ENCODE results near the gene BTNL8.

Gene BTNL8, protein sequence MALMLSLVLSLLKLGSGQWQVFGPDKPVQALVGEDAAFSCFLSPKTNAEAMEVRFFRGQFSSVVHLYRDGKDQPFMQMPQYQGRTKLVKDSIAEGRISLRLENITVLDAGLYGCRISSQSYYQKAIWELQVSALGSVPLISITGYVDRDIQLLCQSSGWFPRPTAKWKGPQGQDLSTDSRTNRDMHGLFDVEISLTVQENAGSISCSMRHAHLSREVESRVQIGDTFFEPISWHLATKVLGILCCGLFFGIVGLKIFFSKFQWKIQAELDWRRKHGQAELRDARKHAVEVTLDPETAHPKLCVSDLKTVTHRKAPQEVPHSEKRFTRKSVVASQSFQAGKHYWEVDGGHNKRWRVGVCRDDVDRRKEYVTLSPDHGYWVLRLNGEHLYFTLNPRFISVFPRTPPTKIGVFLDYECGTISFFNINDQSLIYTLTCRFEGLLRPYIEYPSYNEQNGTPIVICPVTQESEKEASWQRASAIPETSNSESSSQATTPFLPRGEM

DNA sequence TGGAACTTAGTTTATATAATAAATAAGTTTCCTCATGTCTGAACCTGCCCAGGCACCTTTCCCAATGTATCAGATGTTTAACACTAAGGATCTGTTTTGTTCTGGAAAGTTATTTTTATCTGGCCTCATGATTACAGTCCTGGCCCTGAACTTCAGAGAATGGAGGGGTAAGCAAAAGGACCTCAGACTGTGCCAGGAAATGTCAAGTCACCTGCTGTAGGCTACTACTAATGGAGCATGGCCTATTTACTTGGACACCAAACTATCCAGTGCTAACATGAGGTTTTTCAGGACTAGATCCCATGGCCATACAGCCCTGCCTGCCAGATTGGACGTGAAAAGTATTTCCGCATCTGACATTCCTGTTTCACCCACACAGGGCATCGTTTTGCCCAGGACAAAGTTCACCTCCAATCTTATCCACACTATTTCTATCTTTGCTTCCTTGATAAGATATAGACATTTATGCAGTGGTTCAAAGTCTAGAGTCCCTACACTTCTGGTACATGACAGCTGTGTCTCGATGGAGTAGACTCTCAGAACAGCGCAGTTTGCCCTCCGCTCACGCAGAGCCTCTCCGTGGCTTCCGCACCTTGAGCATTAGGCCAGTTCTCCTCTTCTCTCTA is at the start of gene BTNL8:
BTNL8 (plus strand) TSS at position 539 of the 626 bp plus-strand sequence. CDS start 152 bp downstream, outside the sequence.
- peak within 1 kb of the TSS; percentile 6 for H3K27ac ChIP-seq (ENCODE audit: low read length)
- H3K4me1 ChIP-seq (ENCODE audit: control insufficient read depth in 1 of 2, insufficient read depth in 2 of 2, low read length in 2 of 2) = no peaks in the 10 kb centered on the region
- peak within 1 kb of the TSS in 1 of 2 donors; percentile 38 for H3K4me3 ChIP-seq (ENCODE audit: low read depth in 1 of 2, low read length in 2 of 2)
- H3K9me3 ChIP-seq (ENCODE audit: control insufficient read depth in 1 of 2, low read length in 2 of 2) = peaks cover 0 to 2% of the 10 kb centered on the region in 2 donors
- H3K27me3 ChIP-seq (ENCODE audit: low read depth, low read length) = no peaks in the 10 kb centered on the region
- H3K36me3 ChIP-seq (ENCODE audit: control insufficient read depth in 1 of 2, insufficient read depth in 2 of 2, low read length in 2 of 2) = no peaks in the 10 kb centered on the region

DNA sequence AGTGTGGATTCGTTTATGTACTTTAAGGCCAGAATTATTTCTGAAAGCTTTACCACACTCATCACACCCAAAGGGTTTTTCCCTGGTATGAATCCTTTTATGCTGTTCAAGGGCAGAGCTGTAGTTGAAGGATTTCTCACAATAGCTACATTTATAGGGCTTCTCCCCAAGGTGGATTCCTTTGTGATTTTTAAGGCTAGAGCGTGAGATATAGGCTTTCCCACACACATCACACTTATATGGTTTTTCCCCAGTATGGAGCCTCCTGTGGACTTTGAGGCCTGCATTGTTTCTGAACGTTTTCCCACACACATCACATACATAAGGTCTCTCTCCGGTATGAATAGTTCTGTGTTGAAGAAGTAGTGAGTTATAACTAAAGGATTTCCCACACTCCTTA is 49.1 kb upstream of the BTNL8 start:
- peaks cover 37 to 62% of the 10 kb centered on the region in 2 donors for H3K36me3 ChIP-seq (ENCODE audit: control insufficient read depth in 1 of 2, insufficient read depth in 2 of 2, low read length in 2 of 2)
- H3K4me3 ChIP-seq (ENCODE audit: low read depth in 1 of 2, low read length in 2 of 2) = peak overlapping the region in 1 of 2 donors; percentile 20

DNA sequence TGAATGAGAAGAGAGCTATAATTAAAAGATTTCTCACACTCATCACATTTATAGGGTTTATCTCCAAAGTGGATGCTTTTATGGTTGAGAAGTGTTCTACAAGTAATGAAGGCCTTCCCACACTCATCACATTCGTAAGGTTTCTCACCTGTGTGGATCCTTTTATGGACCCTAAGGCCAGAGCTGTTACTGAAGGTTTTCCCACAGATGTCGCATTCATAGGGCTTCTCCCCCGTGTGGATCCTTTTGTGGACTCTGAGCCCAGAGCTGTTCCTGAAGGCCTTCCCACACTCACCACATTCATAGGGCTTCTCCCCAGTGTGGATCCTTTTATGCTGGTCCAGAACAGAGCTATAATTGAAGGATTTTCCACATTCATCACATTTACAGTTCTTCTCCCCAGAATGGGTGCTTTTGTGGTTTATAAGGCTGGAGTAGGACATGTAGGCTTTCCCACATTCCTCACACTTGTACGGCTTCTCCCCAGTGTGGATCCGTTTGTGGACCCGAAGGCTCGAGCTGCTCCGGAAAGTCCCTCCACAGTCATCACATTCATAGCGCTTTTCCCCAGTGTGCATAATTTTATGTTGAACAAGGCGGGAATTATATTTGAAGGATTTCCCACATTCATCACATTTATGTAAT is 48.4 kb upstream of the BTNL8 start:
- Histone ChIP-seq H3K36me3 (ENCODE audit: control insufficient read depth in 1 of 2, insufficient read depth in 2 of 2, low read length in 2 of 2) (peaks cover 44 to 66% of the 10 kb centered on the region in 2 donors), H3K9me3 (ENCODE audit: control insufficient read depth in 1 of 2, low read length in 2 of 2) (peaks cover 13 to 22% of the 10 kb centered on the region in 2 donors), H3K27ac (ENCODE audit: low read length) (no peak overlapping the region), H3K4me1 (ENCODE audit: control insufficient read depth in 1 of 2, insufficient read depth in 2 of 2, low read length in 2 of 2) (no peaks in the 10 kb centered on the region), H3K27me3 (ENCODE audit: low read depth, low read length) (no peaks in the 10 kb centered on the region), H3K4me3 (ENCODE audit: low read depth in 1 of 2, low read length in 2 of 2) (peak overlapping the region in 1 of 2 donors; percentile 20)

More for the DNA sequence above, 49.1 kb upstream of the BTNL8 start:
- no peaks in the 10 kb centered on the region for H3K27me3 ChIP-seq (ENCODE audit: low read depth, low read length)
- peaks cover 13 to 22% of the 10 kb centered on the region in 2 donors for H3K9me3 ChIP-seq (ENCODE audit: control insufficient read depth in 1 of 2, low read length in 2 of 2)
- H3K27ac ChIP-seq (ENCODE audit: low read length) = no peak overlapping the region
- no peaks in the 10 kb centered on the region for H3K4me1 ChIP-seq (ENCODE audit: control insufficient read depth in 1 of 2, insufficient read depth in 2 of 2, low read length in 2 of 2)

DNA sequence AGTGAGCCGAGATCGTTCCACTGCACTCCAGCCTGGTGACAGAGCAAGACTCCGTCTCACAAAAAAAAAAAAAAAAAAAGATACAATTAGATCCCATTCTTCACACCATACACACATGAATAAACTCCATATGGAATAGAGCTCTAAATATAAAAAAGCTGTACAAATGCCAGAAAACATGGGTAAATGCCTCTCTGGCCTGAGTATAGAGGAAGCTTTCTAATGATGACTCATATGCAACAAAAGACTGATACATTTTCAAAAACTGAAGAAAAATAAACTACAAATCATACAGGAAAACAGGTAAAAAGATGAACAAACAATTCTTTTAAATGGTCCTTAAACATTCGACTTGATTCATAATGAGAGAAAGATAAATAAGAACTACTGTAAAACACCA is 46.5 kb upstream of the BTNL8 start:
- Histone ChIP-seq H3K36me3 (ENCODE audit: control insufficient read depth in 1 of 2, insufficient read depth in 2 of 2, low read length in 2 of 2) (peaks cover 52 to 54% of the 10 kb centered on the region in 2 donors), H3K9me3 (ENCODE audit: control insufficient read depth in 1 of 2, low read length in 2 of 2) (peaks cover 13 to 20% of the 10 kb centered on the region in 2 donors), H3K27ac (ENCODE audit: low read length) (no peak overlapping the region), H3K4me1 (ENCODE audit: control insufficient read depth in 1 of 2, insufficient read depth in 2 of 2, low read length in 2 of 2) (no peaks in the 10 kb centered on the region), H3K4me3 (ENCODE audit: low read depth in 1 of 2, low read length in 2 of 2) (no peak overlapping the region), H3K27me3 (ENCODE audit: low read depth, low read length) (no peaks in the 10 kb centered on the region)

DNA sequence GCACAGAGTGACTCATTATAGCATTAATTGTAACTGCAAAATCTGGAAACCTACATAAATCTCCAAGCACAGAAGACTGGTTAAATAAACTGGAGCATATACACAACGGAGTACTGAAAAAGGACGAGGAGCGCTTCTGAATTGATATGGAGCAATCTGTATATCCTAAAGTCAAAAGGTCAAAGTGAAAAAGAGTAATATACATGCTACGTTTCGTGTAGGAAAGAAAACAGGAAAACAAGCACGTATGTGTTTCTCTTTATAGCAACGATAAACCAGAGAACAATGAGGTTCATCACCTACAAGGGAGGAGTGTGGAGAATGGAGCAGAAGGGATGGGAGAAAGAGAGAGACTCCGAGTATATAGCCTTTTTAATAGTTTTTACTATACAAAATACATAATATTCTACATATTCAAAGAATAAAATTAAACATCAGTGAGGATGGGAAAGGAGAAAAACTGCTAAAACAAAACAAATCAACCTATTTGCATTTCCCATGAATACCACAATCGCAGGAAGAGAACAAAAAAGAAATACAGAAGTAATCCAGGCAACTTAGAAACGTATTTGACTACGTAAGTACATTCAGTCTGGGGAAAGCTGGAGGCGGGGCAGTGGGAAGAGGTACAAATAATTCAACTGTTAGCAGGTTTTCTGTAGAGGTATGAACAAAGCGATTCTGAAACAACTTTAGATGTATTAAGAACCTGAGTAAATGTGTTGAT is 45.7 kb upstream of the BTNL8 start:
- peaks cover 48 to 53% of the 10 kb centered on the region in 2 donors for H3K36me3 ChIP-seq (ENCODE audit: control insufficient read depth in 1 of 2, insufficient read depth in 2 of 2, low read length in 2 of 2)
- H3K9me3 ChIP-seq (ENCODE audit: control insufficient read depth in 1 of 2, low read length in 2 of 2) = peaks cover 13 to 20% of the 10 kb centered on the region in 2 donors
- H3K27ac ChIP-seq (ENCODE audit: low read length) = no peak overlapping the region

DNA sequence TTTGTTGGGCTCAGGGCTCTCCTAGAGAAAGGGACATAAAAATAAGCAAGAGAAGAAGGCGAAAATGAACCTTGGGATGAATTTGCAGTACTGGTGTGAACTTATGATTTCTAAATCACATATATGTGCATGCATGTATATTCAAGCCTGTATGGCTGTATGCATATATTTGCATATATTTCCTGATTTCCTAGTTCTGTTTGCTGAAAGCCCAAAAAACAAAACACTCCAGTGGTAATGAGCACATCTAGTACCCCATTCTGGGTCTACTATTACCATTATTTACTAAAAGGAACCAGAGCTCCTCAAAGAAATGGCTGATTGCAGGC is 45.1 kb upstream of the BTNL8 start:
- Histone ChIP-seq H3K36me3 (ENCODE audit: control insufficient read depth in 1 of 2, insufficient read depth in 2 of 2, low read length in 2 of 2) (peaks cover 45 to 48% of the 10 kb centered on the region in 2 donors), H3K4me1 (ENCODE audit: control insufficient read depth in 1 of 2, insufficient read depth in 2 of 2, low read length in 2 of 2) (no peaks in the 10 kb centered on the region), H3K27me3 (ENCODE audit: low read depth, low read length) (no peaks in the 10 kb centered on the region), H3K4me3 (ENCODE audit: low read depth in 1 of 2, low read length in 2 of 2) (no peak overlapping the region), H3K27ac (ENCODE audit: low read length) (no peak overlapping the region), H3K9me3 (ENCODE audit: control insufficient read depth in 1 of 2, low read length in 2 of 2) (peaks cover 13 to 19% of the 10 kb centered on the region in 2 donors)

More for the DNA sequence above, 45.7 kb upstream of the BTNL8 start:
- no peak overlapping the region for H3K4me3 ChIP-seq (ENCODE audit: low read depth in 1 of 2, low read length in 2 of 2)
- no peaks in the 10 kb centered on the region for H3K4me1 ChIP-seq (ENCODE audit: control insufficient read depth in 1 of 2, insufficient read depth in 2 of 2, low read length in 2 of 2)
- H3K27me3 ChIP-seq (ENCODE audit: low read depth, low read length) = no peaks in the 10 kb centered on the region

DNA sequence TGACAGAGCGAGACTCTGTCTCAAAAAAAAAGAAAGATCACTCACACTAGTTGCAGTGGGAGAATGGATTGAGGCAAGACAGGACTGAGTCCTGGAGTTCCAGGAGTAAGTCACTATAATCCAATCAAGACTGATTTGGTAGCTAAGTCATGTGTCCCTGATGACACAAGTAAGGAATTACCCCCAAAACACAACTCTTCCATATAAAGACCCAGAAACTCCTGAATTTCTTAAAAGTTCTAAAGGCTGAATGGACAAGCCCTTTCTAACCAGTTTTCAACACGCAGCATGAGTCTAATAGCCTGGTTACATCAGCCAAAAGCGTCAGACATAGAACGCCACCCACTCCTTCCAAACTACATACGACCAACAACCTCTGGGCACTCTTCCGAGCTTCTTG is 40.4 kb upstream of the BTNL8 start:
- Histone ChIP-seq H3K27me3 (ENCODE audit: low read depth, low read length) (no peaks in the 10 kb centered on the region), H3K9me3 (ENCODE audit: control insufficient read depth in 1 of 2, low read length in 2 of 2) (no peaks in the 10 kb centered on the region), H3K36me3 (ENCODE audit: control insufficient read depth in 1 of 2, insufficient read depth in 2 of 2, low read length in 2 of 2) (peaks cover 16 to 19% of the 10 kb centered on the region in 2 donors), H3K27ac (ENCODE audit: low read length) (no peak overlapping the region), H3K4me1 (ENCODE audit: control insufficient read depth in 1 of 2, insufficient read depth in 2 of 2, low read length in 2 of 2) (no peaks in the 10 kb centered on the region), H3K4me3 (ENCODE audit: low read depth in 1 of 2, low read length in 2 of 2) (no peak overlapping the region)

DNA sequence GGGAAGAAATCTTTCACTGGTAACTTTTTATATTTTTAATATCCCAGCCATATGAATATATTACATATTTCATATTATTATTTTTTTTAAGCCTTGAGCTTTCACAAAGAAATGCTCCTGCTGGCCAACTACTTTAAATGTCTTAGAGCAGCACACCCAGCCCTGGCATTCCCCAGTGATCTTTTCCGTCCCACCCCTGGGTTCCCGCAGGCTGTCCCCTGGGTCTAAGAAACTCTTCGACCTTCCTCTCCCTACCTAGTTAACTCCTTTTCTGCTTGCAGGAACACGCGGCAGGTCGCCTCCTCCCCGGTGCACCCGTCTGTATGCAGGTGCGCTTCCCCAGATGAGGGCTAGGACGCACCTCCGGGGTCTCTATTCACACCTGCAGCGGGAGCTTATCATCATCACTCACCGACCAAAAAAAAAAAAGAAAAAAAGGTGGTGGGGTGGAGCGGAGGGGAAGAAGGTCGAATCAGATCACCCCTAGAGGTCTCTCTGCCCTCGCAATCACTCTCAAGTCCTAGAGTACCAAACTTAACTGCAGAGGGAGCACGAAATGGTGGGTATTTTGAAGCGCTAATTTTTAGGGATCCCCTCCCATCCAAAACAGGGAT is 38.6 kb upstream of the BTNL8 start:
- Histone ChIP-seq H3K27ac (ENCODE audit: low read length) (peak overlapping the region; percentile 79), H3K4me3 (ENCODE audit: low read depth in 1 of 2, low read length in 2 of 2) (peak overlapping the region; percentile 86 to 99), H3K36me3 (ENCODE audit: control insufficient read depth in 1 of 2, insufficient read depth in 2 of 2, low read length in 2 of 2) (peaks cover 8 to 9% of the 10 kb centered on the region in 2 donors), H3K4me1 (ENCODE audit: control insufficient read depth in 1 of 2, insufficient read depth in 2 of 2, low read length in 2 of 2) (no peaks in the 10 kb centered on the region), H3K27me3 (ENCODE audit: low read depth, low read length) (no peaks in the 10 kb centered on the region), H3K9me3 (ENCODE audit: control insufficient read depth in 1 of 2, low read length in 2 of 2) (no peaks in the 10 kb centered on the region)

DNA sequence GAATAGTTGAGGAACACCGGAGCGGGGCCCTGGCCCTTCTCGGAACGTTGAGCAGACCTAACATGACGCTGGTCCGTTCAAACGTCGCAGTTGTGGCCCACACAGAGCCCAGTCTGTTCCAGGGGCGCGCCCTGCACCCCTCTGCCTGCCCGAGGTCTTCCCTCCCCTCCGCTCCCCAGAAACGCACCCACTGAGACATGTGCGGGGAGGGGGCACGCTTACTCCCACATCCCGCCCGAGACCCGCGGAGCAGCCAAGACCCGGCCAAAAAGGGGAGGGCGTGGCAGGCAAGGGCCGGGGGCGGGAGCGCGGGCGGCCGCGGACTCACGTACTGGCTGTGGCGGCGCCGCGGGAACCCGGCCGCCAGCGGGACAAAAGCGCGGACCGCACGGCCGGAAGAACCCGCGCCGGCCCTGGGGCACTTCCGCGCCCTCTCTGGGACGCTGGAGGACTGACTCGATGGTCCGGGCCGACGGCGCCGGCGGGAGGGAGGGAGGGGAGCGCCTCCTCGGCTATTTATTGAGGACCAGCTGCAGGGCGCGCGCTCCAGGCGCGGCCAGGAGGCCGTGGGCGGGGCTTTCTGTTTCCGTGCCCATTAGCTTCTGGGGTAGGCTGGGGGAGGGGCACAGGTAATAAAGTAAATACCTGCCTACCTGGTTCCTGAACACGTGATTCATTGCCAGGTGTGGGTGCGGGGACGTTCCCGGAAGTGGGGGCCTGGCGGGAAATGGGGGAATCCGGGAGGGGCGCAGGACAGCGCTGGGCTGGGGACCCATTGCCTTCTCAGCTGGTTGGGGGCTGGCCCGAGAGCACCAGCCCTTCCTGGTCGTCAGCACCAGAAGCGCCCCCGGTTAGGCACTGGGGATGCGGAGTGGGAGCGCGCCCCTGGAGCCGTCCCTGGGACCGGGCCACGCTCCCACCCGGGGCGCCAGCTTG is 37.8 kb upstream of the BTNL8 start, which contains the start of gene ZFP62:
ZFP62 (minus strand) TSS at position 390 of the 936 bp plus-strand sequence; CDS start at position 333, 57 bp downstream.
- H3K27ac ChIP-seq (ENCODE audit: low read length) = peak within 1 kb of the TSS; percentile 79
- peak within 1 kb of the TSS; percentile 86 to 99 for H3K4me3 ChIP-seq (ENCODE audit: low read depth in 1 of 2, low read length in 2 of 2)
- H3K27me3 ChIP-seq (ENCODE audit: low read depth, low read length) = no peaks in the 10 kb centered on the region
- no peaks in the 10 kb centered on the region for H3K9me3 ChIP-seq (ENCODE audit: control insufficient read depth in 1 of 2, low read length in 2 of 2)
- H3K4me1 ChIP-seq (ENCODE audit: control insufficient read depth in 1 of 2, insufficient read depth in 2 of 2, low read length in 2 of 2) = no peaks in the 10 kb centered on the region
- peaks cover under 1 to 1% of the 10 kb centered on the region in 2 donors for H3K36me3 ChIP-seq (ENCODE audit: control insufficient read depth in 1 of 2, insufficient read depth in 2 of 2, low read length in 2 of 2)

DNA sequence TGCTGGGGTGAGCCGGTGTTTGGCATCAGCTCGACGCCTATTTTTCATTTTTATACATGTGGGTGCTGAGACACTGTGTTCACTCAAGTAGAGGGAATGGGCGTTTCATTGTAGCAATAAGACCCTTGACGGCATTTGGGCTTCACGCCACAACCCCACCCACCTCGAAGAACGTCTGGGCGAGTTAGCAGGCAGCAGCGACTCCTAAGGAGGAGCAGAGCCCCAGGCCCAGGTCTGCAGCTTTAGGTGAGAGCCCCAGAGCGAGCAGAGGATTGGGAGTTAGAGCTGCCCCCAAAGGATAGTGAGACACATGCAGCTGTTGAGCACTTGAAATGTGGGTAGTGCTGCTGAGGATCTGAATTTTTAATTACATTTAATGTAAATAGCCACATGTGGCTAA is 36.3 kb upstream of the BTNL8 start:
- no peaks in the 10 kb centered on the region for H3K4me1 ChIP-seq (ENCODE audit: control insufficient read depth in 1 of 2, insufficient read depth in 2 of 2, low read length in 2 of 2)
- no peaks in the 10 kb centered on the region for H3K9me3 ChIP-seq (ENCODE audit: control insufficient read depth in 1 of 2, low read length in 2 of 2)
- no peak overlapping the region for H3K4me3 ChIP-seq (ENCODE audit: low read depth in 1 of 2, low read length in 2 of 2)
- no peaks in the 10 kb centered on the region for H3K27me3 ChIP-seq (ENCODE audit: low read depth, low read length)
- no peak overlapping the region for H3K27ac ChIP-seq (ENCODE audit: low read length)
- no peaks in the 10 kb centered on the region for H3K36me3 ChIP-seq (ENCODE audit: control insufficient read depth in 1 of 2, insufficient read depth in 2 of 2, low read length in 2 of 2)
